Measurements from ENCODE around the gene MED23. TPM values are rescaled to one million over a fixed set of nuclear protein-coding genes. Genes with fewer than 3 reads are reported as not detected.
"Not testable (repeated sequence)": the region's sequence is repeated elsewhere in the genome, so short reads cannot be mapped to it uniquely, and the experiment has no call there.

The MED23 gene
- total RNA-seq, 1 donor from 2014 or later, result 37.6 TPM

DNA sequence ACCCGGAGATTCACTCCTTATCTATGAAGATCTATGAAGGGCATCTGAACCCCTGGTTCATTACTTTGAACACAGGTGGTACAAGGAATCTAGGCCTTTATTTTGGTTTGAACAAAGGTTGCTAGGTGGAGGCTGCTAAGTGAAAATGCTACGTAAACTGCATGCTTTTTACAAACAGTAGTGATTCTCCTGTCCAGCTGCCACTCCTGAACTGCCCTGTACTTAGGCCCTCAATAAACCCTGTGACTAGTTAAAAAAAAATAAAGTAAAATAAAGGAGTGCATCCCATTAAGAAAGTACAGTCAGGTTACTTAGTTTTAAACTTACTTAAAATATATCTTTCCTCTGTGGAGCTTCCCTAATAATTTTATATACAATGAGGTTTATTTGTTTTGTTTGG is 82.7 kb downstream of the MED23 start:
- Mint-ChIP-seq H3K4me1 (ENCODE audit: unreplicated experiment) (no peaks in the 10 kb centered on the region), H3K27ac (no peak overlapping the region), H3K36me3 (no peaks in the 10 kb centered on the region), H3K9me3 (no peaks in the 10 kb centered on the region), H3K27me3 (no peaks in the 10 kb centered on the region), H3K4me3 (no peak overlapping the region)
- DNase-seq (ENCODE audit: extremely low spot score, unreplicated experiment), result no peak
- TF ChIP-seq, protein P1, sequence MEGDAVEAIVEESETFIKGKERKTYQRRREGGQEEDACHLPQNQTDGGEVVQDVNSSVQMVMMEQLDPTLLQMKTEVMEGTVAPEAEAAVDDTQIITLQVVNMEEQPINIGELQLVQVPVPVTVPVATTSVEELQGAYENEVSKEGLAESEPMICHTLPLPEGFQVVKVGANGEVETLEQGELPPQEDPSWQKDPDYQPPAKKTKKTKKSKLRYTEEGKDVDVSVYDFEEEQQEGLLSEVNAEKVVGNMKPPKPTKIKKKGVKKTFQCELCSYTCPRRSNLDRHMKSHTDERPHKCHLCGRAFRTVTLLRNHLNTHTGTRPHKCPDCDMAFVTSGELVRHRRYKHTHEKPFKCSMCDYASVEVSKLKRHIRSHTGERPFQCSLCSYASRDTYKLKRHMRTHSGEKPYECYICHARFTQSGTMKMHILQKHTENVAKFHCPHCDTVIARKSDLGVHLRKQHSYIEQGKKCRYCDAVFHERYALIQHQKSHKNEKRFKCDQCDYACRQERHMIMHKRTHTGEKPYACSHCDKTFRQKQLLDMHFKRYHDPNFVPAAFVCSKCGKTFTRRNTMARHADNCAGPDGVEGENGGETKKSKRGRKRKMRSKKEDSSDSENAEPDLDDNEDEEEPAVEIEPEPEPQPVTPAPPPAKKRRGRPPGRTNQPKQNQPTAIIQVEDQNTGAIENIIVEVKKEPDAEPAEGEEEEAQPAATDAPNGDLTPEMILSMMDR (conservative IDR thresholded peaks at IDR 0.05), result no peak

DNA sequence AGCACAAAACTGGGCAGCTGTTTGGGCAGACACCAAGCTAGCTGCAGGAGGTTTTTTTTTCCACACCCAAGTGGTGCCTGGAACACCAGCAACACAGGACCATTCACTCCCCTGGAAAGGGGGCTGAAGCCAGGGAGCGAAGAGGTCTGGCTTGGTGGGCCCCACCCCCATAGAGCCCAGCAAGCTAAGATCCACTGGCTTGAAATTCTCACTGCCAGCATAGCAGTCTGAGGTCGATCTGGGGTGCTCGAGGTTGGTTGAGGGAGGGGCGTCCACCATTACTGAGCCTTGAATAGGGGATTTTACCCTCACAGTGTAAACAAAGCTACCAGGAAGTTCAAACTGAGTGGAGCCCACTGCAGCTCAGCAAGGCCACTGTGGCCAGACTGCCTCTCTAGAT is 89.4 kb downstream of the MED23 start:
- not testable (repeated sequence) for H3K27me3 Mint-ChIP-seq; H3K4me3 Mint-ChIP-seq; H3K9me3 Mint-ChIP-seq; DNase-seq (ENCODE audit: extremely low spot score, unreplicated experiment); H3K36me3 Mint-ChIP-seq; H3K4me1 Mint-ChIP-seq (ENCODE audit: unreplicated experiment); H3K27ac Mint-ChIP-seq

DNA sequence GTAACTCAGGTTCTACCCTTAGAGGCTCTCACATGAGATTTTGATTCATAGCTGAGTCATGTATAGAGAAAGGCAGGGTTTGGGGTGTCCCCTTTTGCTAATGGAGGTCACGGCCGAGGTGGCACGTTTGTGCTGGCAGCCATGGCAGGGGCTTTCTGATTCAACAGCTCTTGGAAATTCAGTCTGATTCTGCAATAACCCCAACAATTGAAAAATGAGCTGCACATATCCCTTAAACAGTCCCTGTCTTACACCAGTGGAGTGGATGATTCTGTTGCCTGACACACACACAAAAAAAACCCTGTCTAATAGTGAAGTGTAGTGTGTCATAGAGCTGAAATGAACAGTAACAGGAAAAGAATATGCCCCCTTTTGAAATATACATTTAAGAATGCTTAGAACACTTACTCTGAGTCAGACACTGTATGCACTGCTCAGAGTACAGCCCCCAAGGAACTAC is 95.4 kb downstream of the MED23 start:
- DNase-seq (ENCODE audit: extremely low spot score, unreplicated experiment), result no peak
- TF ChIP-seq, protein P1 (conservative IDR thresholded peaks at IDR 0.05), result no peak
- Mint-ChIP-seq H3K27me3 (peaks cover 6% of the 10 kb centered on the region), H3K4me3 (no peak overlapping the region), H3K27ac (no peak overlapping the region), H3K36me3 (no peaks in the 10 kb centered on the region), H3K4me1 (ENCODE audit: unreplicated experiment) (peaks cover 6% of the 10 kb centered on the region), H3K9me3 (no peaks in the 10 kb centered on the region)

DNA sequence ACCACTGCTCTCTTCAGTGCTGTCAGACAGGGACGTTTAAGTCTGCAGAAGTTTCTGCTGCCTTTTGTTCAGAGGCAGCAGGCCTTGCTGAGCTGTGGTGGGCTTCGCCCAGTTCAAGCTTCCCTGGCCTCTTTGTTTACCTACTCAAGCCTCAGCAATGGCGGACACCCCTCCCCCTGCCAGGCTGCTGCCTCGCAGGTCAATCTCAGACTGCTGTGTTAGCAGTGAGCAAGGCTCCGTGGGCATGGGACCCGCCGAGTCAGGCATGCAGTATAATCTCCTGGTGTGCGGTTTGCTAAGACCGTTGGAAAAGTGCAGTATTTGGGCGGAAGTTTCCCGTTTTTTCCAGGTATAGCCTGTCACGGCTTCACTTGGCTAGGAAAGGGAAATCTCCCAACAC is 96.4 kb downstream of the MED23 start:
- not testable (repeated sequence) for DNase-seq (ENCODE audit: extremely low spot score, unreplicated experiment); H3K27ac Mint-ChIP-seq; H3K9me3 Mint-ChIP-seq; H3K36me3 Mint-ChIP-seq; H3K27me3 Mint-ChIP-seq; H3K4me1 Mint-ChIP-seq (ENCODE audit: unreplicated experiment); H3K4me3 Mint-ChIP-seq

DNA sequence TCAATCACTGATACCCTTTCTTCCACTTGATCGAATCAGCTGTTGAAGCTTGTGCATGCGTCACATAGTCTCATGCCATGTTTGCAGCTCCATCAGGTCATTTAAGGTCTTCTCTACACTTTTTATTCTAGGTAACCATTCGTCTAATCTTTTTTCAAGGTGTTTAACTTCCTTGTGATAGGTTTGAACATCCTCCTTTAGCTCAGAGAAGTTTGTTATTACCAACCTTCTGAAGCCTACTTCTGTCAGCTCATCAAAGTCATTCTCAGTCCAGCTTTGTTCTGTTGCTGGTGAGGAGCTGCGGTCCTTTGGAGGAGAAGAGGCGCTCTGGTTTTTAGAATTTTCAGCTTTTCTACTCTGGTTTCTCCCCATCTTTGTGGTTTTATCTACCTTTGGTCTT is 97.1 kb downstream of the MED23 start:
- H3K4me3 Mint-ChIP-seq, H3K27me3 Mint-ChIP-seq: not testable (repeated sequence)

DNA sequence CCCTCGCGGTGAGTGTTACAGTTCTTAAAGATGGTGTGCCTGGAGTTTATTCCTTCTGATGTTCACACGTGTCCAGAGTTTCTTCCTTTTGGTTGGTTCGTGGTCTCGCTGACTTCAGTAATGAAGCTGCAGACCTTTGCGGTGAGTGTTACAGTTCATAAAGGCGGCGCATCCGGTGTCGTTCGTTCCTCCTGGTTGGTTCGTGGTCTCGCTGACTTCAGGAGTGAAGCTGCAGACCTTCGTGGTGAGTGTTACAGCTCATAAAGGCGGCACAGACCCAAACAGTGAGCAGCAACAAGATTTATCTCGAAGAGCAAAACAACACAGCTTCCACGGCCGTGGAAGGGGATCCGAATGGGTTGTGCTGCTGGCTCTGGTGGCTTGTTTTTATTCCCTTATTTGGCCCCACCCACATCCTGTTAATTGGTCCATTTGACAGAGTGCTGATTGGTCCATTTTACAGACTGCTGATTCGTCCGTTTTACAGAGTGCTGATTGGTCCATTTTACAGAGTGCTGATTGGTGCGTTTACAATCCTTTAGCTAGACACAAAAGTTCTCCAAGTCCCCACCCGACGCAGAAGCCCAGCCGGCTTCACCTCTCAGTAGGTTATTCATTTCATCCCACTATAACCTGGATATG is 103.2 kb downstream of the MED23 start:
- no peaks in the 10 kb centered on the region for H3K36me3 Mint-ChIP-seq

More for the DNA sequence above, 97.1 kb downstream of the MED23 start:
- H3K27ac Mint-ChIP-seq; H3K4me1 Mint-ChIP-seq (ENCODE audit: unreplicated experiment); DNase-seq (ENCODE audit: extremely low spot score, unreplicated experiment); H3K9me3 Mint-ChIP-seq; H3K36me3 Mint-ChIP-seq: not testable (repeated sequence)

DNA sequence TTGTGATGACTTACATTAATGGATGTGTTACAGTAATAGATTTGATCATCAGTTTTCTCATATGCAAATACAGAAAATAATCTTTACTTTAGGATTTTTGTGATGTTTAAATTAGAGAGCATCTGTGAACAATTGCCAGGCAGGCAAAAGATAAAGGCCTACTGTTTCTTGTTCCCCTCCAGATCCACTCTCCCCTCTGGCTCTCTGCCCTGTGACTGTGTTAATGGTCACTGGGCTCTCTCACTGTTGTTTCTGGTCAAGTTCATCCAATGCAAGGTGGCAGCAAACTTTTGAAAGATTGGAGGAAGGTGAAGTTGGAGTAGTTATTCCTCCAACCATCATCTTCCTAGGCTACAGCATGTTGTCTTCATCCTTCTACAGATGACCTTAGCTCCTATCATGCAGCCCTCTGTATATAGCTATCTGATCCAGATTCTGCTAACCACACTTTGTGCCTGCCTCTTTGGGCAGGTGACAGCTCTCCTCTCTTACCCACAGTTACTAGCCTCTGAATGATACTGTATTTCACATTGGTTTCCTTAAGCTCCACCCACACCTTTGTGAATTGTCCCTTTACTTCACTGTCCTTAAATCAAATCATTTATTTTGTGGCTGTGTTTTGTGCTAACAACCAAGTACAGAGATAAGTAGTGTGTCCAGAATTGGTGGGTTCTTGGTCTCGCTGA is 103.9 kb downstream of the MED23 start:
- no peaks in the 10 kb centered on the region for H3K36me3 Mint-ChIP-seq
- H3K4me3 Mint-ChIP-seq, result no peak overlapping the region
- H3K9me3 Mint-ChIP-seq, result peaks cover 4% of the 10 kb centered on the region
- no peak for DNase-seq (ENCODE audit: extremely low spot score, unreplicated experiment)
- TF ChIP-seq, protein P1 (conservative IDR thresholded peaks at IDR 0.05), result no peak
- peaks cover 6% of the 10 kb centered on the region for H3K27me3 Mint-ChIP-seq
- no peaks in the 10 kb centered on the region for H3K4me1 Mint-ChIP-seq (ENCODE audit: unreplicated experiment)
- no peak overlapping the region for H3K27ac Mint-ChIP-seq

More for the DNA sequence above, 103.2 kb downstream of the MED23 start:
- no peaks in the 10 kb centered on the region for H3K4me1 Mint-ChIP-seq (ENCODE audit: unreplicated experiment)
- no peak overlapping the region for H3K27ac Mint-ChIP-seq
- TF ChIP-seq, protein P1 (conservative IDR thresholded peaks at IDR 0.05), result no peak
- DNase-seq (ENCODE audit: extremely low spot score, unreplicated experiment), result no peak
- H3K4me3 Mint-ChIP-seq, result no peak overlapping the region
- no peaks in the 10 kb centered on the region for H3K9me3 Mint-ChIP-seq
- peaks cover 6% of the 10 kb centered on the region for H3K27me3 Mint-ChIP-seq
